Measurements from ENCODE around the gene SEC16A. TPM values are rescaled to one million over a fixed set of nuclear protein-coding genes. Genes with fewer than 3 reads are reported as not detected.

Gene SEC16A
- total and polyA plus RNA-seq, 2 experiments from 2014 or later: 42.0 to 42.7 TPM

DNA sequence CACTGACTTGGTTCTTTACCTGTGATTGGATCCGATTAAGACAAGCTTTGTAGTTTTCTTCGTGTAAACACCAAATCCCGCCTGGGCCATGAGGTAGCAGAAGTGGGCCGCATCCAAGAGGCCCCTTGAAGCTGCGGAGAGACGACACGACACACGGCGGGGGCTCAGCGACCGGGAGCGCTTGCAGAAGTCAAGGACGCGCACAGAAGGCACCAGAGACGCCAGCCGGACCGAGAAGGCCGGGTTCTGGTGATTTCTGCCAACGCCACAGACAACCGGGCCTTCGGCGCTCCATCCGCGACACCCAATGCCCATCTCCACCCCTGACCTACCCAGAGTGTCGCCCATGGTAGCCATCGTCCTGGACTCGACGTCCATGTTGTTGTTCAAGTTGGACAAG is 23.4 kb downstream of the SEC16A start:
- H3K27ac ChIP-seq: no peak overlapping the region
- H3K4me1 ChIP-seq (ENCODE audit: insufficient read depth): no peaks in the 10 kb centered on the region
- H3K9me3 ChIP-seq (ENCODE audit: low read depth): no peaks in the 10 kb centered on the region
- no peak for DNase-seq (ENCODE audit: low spot score)
- peaks cover under 1% of the 10 kb centered on the region for H3K79me2 ChIP-seq
- no peaks in the 10 kb centered on the region for H4K20me1 ChIP-seq (ENCODE audit: insufficient read depth, poor library complexity, severe bottlenecking)
- no peak overlapping the region for H2AFZ ChIP-seq
- H3K9me2 ChIP-seq (replicated peaks; ENCODE audit: insufficient read depth): no peaks in the 10 kb centered on the region
- H3K4me3 ChIP-seq: no peak overlapping the region
- H3K36me3 ChIP-seq (replicated peaks; ENCODE audit: insufficient read depth, low read depth): peaks cover 3% of the 10 kb centered on the region
- TF ChIP-seq EZH2 (IDR thresholded peaks at IDR 0.05; ENCODE audit: borderline replicate concordance) (no peak), EZH2phosphoT487 (IDR thresholded peaks at IDR 0.05; ENCODE audit: low read depth, severe bottlenecking, unreplicated experiment) (no peak)
- TF ChIP-seq, protein P1, sequence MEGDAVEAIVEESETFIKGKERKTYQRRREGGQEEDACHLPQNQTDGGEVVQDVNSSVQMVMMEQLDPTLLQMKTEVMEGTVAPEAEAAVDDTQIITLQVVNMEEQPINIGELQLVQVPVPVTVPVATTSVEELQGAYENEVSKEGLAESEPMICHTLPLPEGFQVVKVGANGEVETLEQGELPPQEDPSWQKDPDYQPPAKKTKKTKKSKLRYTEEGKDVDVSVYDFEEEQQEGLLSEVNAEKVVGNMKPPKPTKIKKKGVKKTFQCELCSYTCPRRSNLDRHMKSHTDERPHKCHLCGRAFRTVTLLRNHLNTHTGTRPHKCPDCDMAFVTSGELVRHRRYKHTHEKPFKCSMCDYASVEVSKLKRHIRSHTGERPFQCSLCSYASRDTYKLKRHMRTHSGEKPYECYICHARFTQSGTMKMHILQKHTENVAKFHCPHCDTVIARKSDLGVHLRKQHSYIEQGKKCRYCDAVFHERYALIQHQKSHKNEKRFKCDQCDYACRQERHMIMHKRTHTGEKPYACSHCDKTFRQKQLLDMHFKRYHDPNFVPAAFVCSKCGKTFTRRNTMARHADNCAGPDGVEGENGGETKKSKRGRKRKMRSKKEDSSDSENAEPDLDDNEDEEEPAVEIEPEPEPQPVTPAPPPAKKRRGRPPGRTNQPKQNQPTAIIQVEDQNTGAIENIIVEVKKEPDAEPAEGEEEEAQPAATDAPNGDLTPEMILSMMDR (IDR thresholded peaks at IDR 0.05; ENCODE audit: poor library complexity): no peak
- no peak overlapping the region for H3K4me2 ChIP-seq
- H3K27me3 ChIP-seq: no peaks in the 10 kb centered on the region
- 98% methylated on average over 28 of the region's 28 CpGs for WGBS (ENCODE audit: low lambda C conversion rate, missing lambda C conversion rate)

DNA sequence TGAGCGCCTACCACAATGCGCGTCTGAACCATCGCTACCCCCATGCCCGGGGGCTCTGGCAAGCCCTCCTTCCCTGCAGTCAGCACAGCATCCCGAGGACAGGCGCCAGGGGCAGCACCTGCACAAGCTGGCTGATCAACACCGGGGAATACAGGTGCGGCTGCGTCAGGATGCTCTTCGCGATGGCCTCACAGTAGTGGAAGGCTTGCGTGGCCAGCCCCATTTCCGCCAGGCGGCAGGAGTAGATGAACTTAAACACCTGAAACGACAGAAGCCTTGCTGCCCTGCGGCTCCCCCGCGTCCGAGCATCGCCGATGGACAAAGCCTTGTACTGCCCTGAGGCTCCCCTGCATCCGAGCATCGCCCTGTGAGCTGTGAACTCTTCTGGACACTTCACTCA is 25.5 kb downstream of the SEC16A start:
- TF ChIP-seq EZH2phosphoT487 (IDR thresholded peaks at IDR 0.05; ENCODE audit: low read depth, severe bottlenecking, unreplicated experiment): no peak
- TF ChIP-seq, protein P1 (IDR thresholded peaks at IDR 0.05; ENCODE audit: poor library complexity): no peak
- TF ChIP-seq EZH2 (IDR thresholded peaks at IDR 0.05; ENCODE audit: borderline replicate concordance): no peak
- H3K36me3 ChIP-seq (replicated peaks; ENCODE audit: insufficient read depth, low read depth): no peaks in the 10 kb centered on the region
- no peak overlapping the region for H2AFZ ChIP-seq
- no peaks in the 10 kb centered on the region for H3K9me2 ChIP-seq (replicated peaks; ENCODE audit: insufficient read depth)
- no peak overlapping the region for H3K27ac ChIP-seq
- H3K27me3 ChIP-seq: no peaks in the 10 kb centered on the region
- H3K79me2 ChIP-seq: no peaks in the 10 kb centered on the region
- H3K4me2 ChIP-seq: no peak overlapping the region
- no peaks in the 10 kb centered on the region for H3K9me3 ChIP-seq (ENCODE audit: low read depth)
- WGBS (ENCODE audit: low lambda C conversion rate, missing lambda C conversion rate): 97% methylated on average over 16 of the region's 24 CpGs
- DNase-seq (ENCODE audit: low spot score): no peak
- H3K4me1 ChIP-seq (ENCODE audit: insufficient read depth): no peaks in the 10 kb centered on the region
- H4K20me1 ChIP-seq (ENCODE audit: insufficient read depth, poor library complexity, severe bottlenecking): no peaks in the 10 kb centered on the region
- H3K4me3 ChIP-seq: no peak overlapping the region

DNA sequence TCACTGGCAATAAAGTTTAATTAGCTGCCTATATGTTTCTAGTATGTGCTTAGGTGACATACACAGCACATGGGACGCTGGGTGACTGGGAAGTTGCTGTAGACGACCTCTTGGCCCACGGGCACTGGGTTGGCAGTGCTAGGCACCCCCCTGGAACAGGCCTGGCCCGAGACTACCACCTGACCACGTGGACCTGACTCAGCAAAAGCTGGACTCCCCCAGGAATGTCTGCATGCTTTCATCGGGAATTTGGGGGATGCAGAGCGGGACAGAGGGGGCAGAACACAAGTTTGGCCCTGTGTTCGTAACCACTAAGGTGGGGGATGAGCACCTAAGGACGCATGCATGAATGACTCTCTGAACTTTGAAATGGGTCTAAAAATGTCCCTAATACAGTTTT is 26.6 kb downstream of the SEC16A start:
- H4K20me1 ChIP-seq (ENCODE audit: insufficient read depth, poor library complexity, severe bottlenecking): no peaks in the 10 kb centered on the region
- H3K9me2 ChIP-seq (replicated peaks; ENCODE audit: insufficient read depth): no peaks in the 10 kb centered on the region
- no peak for DNase-seq (ENCODE audit: low spot score)
- H3K27ac ChIP-seq: no peak overlapping the region
- no peaks in the 10 kb centered on the region for H3K4me1 ChIP-seq (ENCODE audit: insufficient read depth)
- TF ChIP-seq EZH2 (IDR thresholded peaks at IDR 0.05; ENCODE audit: borderline replicate concordance): no peak
- TF ChIP-seq, protein P1 (IDR thresholded peaks at IDR 0.05; ENCODE audit: poor library complexity): no peak
- no peak for TF ChIP-seq EZH2phosphoT487 (IDR thresholded peaks at IDR 0.05; ENCODE audit: low read depth, severe bottlenecking, unreplicated experiment)
- no peaks in the 10 kb centered on the region for H3K27me3 ChIP-seq
- no peak overlapping the region for H2AFZ ChIP-seq
- 96% methylated on average over 9 of the region's 9 CpGs for WGBS (ENCODE audit: low lambda C conversion rate, missing lambda C conversion rate)
- no peak overlapping the region for H3K4me2 ChIP-seq
- H3K9me3 ChIP-seq (ENCODE audit: low read depth): no peaks in the 10 kb centered on the region
- H3K79me2 ChIP-seq: no peaks in the 10 kb centered on the region
- H3K4me3 ChIP-seq: no peak overlapping the region
- H3K36me3 ChIP-seq (replicated peaks; ENCODE audit: insufficient read depth, low read depth): no peaks in the 10 kb centered on the region
